Hepatocyte (in vitro differentiated cells): ENCODE data around the gene FBXO21. TPM values are rescaled to one million over a fixed set of nuclear protein-coding genes. Genes with fewer than 3 reads are reported as not detected.

Experiments used
- DNase-seq: peaks from one replicate; pipeline ENCODE4 v3.0.0-alpha.2; 2016; ENCODE audit warnings: low spot score
- H2AFZ ChIP-seq: fragments of 200-600 bp; sonication (generic); 2 replicates; pipeline ENCODE4 v1.6.0; 2016; ENCODE audit warnings: antibody characterized with exemption, mild to moderate bottlenecking
- H3K27ac ChIP-seq: fragments of 200-600 bp; sonication (generic); 2 replicates; pipeline ENCODE4 v1.5.1; 2016; ENCODE audit warnings: mild to moderate bottlenecking
- H3K27me3 ChIP-seq: fragments of 200-600 bp; sonication (generic); 2 replicates; pipeline ENCODE4 v1.6.1; 2016
- H3K36me3 ChIP-seq: fragments of 200-600 bp; sonication (generic); replicated peaks from 2 replicates; pipeline ENCODE4 v1.5.1; 2016; ENCODE audit warnings: low read depth; ENCODE audit not compliant: insufficient read depth
- H3K4me1 ChIP-seq: fragments of 200-600 bp; sonication (generic); 2 replicates; pipeline ENCODE4 v1.5.1; 2016; ENCODE audit warnings: mild to moderate bottlenecking, moderate library complexity; ENCODE audit not compliant: insufficient read depth
- H3K4me2 ChIP-seq: fragments of 200-600 bp; sonication (generic); 2 replicates; pipeline ENCODE4 v1.6.0; 2016
- H3K4me3 ChIP-seq: fragments of 200-600 bp; sonication (generic); 2 replicates; pipeline ENCODE4 v1.5.1; 2016; ENCODE audit warnings: mild to moderate bottlenecking
- H3K79me2 ChIP-seq: fragments of 200-600 bp; sonication (generic); 2 replicates; pipeline ENCODE4 v1.6.0; 2017; ENCODE audit warnings: mild to moderate bottlenecking
- H3K9me2 ChIP-seq: fragments of 200-600 bp; sonication (generic); replicated peaks from 2 replicates; pipeline ENCODE4 v1.6.0; 2017; ENCODE audit warnings: mild to moderate bottlenecking; ENCODE audit not compliant: insufficient read depth
- H3K9me3 ChIP-seq: fragments of 200-600 bp; sonication (generic); 2 replicates; pipeline ENCODE4 v1.5.1; 2016; ENCODE audit warnings: low read depth, mild to moderate bottlenecking
- H4K20me1 ChIP-seq: fragments of 200-600 bp; sonication (generic); 2 replicates; pipeline ENCODE4 v1.6.0; 2016; ENCODE audit warnings: mild to moderate bottlenecking; ENCODE audit not compliant: insufficient read depth, poor library complexity, severe bottlenecking
- CTCF ChIP-seq: fragments of 200-600 bp; sonication (generic); IDR thresholded peaks from 2 replicates; pipeline ENCODE4 v1.5.1; 2016; ENCODE audit warnings: antibody characterized with exemption, mild to moderate bottlenecking; ENCODE audit not compliant: poor library complexity
- EZH2 ChIP-seq: fragments of 200-600 bp; sonication (generic); IDR thresholded peaks from 2 replicates; pipeline ENCODE4 v1.6.1; 2016; ENCODE audit warnings: antibody characterized with exemption, mild to moderate bottlenecking, borderline replicate concordance
- EZH2phosphoT487 ChIP-seq: fragments of 200-600 bp; sonication (generic); IDR thresholded peaks from one replicate; pipeline ENCODE4 v1.6.1; 2018; ENCODE audit warnings: antibody characterized with exemption, mild to moderate bottlenecking, low read depth, moderate library complexity; ENCODE audit not compliant: unreplicated experiment, severe bottlenecking
- WGBS: methylation state at CpG from one replicate; pipeline ENCODE4 v1.1.6; 2016; ENCODE audit warnings: low lambda C conversion rate; ENCODE audit errors: missing lambda C conversion rate; 5-methylcytosine and 5-hydroxymethylcytosine counted together
- polyA plus RNA-seq: library from polyadenylated mRNA; unstranded; fragments of >200 nt; fragmentation: Nextera tagmentation; extraction: Ambion mirVana; gene quantifications from 2 replicates; pipeline ENCODE4 v1.2.1, GENCODE V29; 2016
- total RNA-seq: library from RNA; depleted of rRNA; stranded (reverse); fragments of >200 nt; gene quantifications from 2 replicates; pipeline ENCODE4 v1.2.3, GENCODE V29; 2014

Gene FBXO21
- total and polyA plus RNA-seq, 2 experiments from 2014 or later: 41.9 to 68.0 TPM

- Histone ChIP-seq H3K4me2 (no peak overlapping the region), H3K79me2 (no peaks in the 10 kb centered on the region), H3K27ac (no peak overlapping the region), H3K27me3 (no peaks in the 10 kb centered on the region), H3K9me2 (no peaks in the 10 kb centered on the region), H3K36me3 (no peaks in the 10 kb centered on the region), H3K4me3 (no peak overlapping the region), H3K9me3 (no peaks in the 10 kb centered on the region), H2AFZ (no peak overlapping the region), H4K20me1 (no peaks in the 10 kb centered on the region), H3K4me1 (no peaks in the 10 kb centered on the region)
- TF ChIP-seq EZH2phosphoT487: no peak
- TF ChIP-seq CTCF: no peak
- no peak for TF ChIP-seq EZH2
- DNase-seq: no peak
- 69% methylated on average over 5 of the region's 5 CpGs for WGBS
These were observed 38.8 kb downstream of the FBXO21 start for GRCh38 chr12:117151403-117152031.

- TF ChIP-seq EZH2phosphoT487: no peak
- TF ChIP-seq CTCF: no peak
- no peak for TF ChIP-seq EZH2
- Histone ChIP-seq H3K79me2 (no peaks in the 10 kb centered on the region), H4K20me1 (no peaks in the 10 kb centered on the region), H3K9me2 (no peaks in the 10 kb centered on the region), H3K9me3 (no peaks in the 10 kb centered on the region), H3K4me1 (no peaks in the 10 kb centered on the region), H3K4me2 (no peak overlapping the region), H3K27ac (no peak overlapping the region), H2AFZ (no peak overlapping the region), H3K4me3 (no peak overlapping the region), H3K27me3 (no peaks in the 10 kb centered on the region), H3K36me3 (no peaks in the 10 kb centered on the region)
- no peak for DNase-seq
- WGBS: 85% methylated on average over 7 of the region's 7 CpGs
These were observed 40.8 kb downstream of the FBXO21 start for GRCh38 chr12:117149431-117149830.

GRCh38 chr12:117148642-117149041 lies 41.6 kb downstream of the FBXO21 start:
- no peak for DNase-seq
- Histone ChIP-seq H3K36me3 (no peaks in the 10 kb centered on the region), H3K79me2 (no peaks in the 10 kb centered on the region), H3K4me2 (no peak overlapping the region), H3K27me3 (no peaks in the 10 kb centered on the region), H4K20me1 (no peaks in the 10 kb centered on the region), H3K9me3 (no peaks in the 10 kb centered on the region), H3K9me2 (no peaks in the 10 kb centered on the region), H2AFZ (no peak overlapping the region), H3K4me1 (peaks cover under 1% of the 10 kb centered on the region), H3K4me3 (no peak overlapping the region), H3K27ac (peak overlapping the region; percentile 16)
- 83% methylated on average over 6 of the region's 6 CpGs for WGBS
- TF ChIP-seq EZH2phosphoT487 (no peak), EZH2 (no peak), CTCF (no peak)
